GM21423 (cell line): ENCODE data around the gene PLXNA4.

Source experiments
- ATAC-seq: cut with Tn5 transposase; IDR thresholded peaks from one replicate; pipeline ENCODE4 v1.9.1; 2021; ENCODE audit warnings: mild to moderate bottlenecking, moderate library complexity; ENCODE audit not compliant: unreplicated experiment

PLXNA4 gene

DNA sequence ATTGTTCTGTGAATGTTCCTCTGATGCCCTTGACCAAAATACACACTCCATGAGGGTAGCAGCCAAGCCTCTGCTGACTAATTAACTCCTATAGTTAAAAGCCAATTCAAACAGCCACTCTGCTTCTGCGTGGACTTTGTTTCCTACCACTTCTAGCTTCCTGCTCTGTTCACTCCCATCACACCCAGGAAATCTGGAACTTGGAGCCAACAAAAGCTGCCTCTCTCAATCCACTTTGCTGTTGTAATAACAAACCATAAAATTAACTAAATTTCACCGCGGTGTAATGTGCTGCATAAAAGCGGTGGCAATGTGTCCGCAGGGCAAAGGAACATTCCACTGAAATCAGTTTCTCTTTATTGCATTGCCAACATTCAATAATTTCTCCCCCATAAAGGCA lies 239.5 kb downstream of the PLXNA4 start:
- no peak for ATAC-seq

DNA sequence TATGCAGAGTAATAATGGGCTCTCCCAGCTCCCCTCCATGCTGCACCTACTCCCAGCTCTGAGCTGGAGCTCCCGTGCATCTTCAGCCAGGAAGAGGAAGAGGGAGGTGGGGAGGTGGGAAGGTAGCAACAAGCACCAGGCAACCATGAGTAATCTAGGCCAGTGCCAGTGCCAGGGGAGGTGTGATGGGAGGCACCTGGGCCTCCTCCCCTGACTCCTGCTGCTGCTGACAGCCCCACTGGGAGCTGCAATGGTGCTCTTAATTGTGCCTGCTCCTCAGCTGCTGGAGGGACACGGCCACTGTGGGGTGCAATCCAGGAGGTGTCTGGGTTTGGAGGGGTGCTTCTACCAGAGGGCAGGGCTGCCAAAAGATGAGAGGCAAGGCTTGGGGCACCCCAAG lies 243.0 kb downstream of the PLXNA4 start:
- ATAC-seq = no peak

DNA sequence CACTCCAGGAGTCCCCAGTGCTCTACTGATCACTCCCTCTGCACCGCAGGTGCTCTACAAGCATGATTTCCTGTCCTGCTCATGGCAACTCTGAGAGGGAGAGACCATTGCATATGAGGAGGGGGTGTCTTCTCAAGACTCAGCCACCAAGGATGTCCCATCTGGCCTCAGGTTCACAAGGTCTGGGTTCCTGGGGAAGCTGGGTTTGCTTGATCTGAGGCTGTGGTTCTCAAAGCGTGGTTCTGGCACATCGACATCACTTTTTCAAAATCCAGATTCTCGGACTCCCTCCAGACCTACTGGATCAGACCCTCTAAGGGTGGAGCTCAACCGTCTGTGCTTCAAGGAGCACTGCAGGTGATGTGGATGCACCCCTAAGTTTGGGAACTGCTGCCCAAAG lies 247.5 kb downstream of the PLXNA4 start:
- ATAC-seq = no peak

DNA sequence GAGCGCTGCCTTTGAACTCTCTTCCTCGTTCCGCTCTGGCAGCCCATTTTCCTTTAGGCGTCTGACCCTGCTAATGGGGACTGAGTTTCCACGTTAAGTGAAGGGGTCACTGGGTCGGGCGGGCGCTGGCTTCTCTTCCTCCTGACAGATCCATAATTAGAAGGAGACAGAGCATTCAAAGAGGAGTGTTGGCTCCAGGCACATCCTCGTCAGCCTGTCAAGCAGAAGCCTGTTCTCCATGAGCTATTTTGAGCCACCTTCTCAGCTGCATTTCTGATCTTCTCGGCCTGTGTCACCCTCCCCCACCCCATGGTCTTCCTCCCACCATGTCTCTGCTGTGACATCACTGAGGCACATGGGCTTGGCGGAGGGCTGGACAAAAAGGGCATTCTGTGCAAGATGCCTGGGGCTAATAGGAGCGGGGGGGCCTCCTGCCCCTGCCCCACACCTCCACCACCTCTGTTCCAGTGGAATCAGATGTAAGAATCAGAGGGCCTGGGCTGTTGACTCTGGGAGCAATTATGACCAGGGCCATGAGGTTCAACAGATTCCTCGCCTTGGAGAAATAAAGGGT lies 248.1 kb downstream of the PLXNA4 start:
- ATAC-seq = no peak

DNA sequence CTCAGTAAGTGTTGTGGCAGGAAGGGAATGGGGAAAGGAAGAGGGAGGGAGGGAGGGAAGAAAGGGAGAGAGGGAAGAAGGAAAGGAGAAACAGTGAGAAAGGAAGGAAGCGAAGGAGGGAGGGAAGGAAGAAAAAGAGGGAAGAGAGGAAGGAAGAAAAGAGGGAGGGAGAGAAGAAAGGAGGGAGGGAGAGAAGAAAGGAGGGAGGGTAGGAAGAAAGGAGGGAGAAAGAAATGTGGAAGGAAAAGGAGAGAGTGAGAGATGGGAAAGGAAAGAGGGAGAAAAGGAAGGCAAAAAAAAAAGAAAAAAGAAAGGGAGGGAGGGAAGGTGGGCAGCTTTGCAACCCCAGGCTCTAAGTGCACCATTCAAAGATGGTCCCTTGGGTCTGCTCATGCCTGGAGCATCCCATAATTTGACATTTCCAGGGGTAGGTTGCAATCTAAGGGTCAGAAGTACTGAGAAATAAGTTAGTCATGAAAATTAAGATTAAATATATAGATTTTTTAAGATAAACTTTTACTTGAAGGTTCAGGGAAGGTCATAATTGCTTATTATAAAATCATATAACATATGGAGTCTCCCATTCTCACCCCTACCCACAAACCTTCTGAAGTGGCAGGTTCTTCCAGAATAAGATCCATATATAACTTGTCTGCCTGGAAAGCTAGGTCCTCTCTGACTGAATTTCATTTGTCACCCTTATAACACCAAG lies 249.2 kb downstream of the PLXNA4 start:
- no peak for ATAC-seq

DNA sequence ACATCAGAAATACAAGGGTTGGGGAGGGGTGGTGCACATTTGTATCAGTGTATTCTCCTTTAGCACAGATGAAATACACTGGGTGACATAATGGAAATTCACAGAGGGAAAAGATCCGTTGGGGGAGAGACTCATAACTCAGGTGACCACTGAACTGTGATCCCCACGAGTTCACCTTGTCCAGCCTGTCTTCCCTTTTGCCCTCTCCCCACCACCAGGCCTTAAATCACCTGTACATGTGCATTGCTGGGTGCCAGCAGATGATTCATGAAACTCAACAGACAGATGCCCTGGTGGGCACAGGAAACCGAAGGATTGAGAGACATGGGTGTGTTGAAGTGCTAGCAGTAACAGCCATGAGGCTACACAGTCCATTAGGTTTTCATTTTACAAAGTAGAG lies 253.3 kb downstream of the PLXNA4 start:
- no peak for ATAC-seq

DNA sequence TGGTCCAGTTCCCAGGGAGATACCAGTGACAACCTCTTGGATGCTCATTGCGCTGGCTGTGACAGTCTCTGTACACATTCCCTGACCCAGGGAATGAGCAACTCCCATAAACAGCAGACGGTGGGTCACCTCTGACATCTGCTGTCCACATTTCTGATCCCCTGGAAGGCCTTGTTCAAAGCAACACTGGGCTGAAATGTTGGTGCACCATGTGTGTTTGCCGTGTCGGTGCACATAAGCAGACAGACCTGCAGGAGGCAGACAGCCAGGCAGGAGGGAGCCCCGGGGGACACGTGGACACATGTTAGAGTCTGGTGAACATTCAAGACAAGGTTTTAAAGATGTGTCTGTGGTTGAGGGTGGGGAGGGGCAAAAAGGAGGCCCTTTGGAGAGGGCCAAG lies 254.9 kb downstream of the PLXNA4 start:
- ATAC-seq = no peak

DNA sequence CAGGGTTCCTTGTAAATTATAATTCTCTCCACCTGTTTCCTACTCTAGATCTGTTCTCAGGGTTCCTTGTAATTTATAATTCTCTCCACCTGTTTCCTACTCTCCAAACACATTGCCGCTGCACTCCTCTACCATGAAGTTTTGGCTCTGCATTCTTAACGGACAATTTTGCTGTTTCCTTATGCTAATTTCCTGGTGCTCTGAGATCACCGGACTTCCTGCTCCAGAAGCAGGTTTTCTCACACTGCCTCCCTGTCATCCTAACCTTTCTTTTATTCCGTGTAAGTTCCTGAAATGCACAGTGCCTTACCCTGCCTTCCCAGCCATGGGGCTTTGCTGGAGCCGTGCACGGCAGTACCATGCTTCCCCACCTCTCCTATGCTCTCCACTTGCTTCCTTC lies 256.8 kb downstream of the PLXNA4 start:
- no peak for ATAC-seq

DNA sequence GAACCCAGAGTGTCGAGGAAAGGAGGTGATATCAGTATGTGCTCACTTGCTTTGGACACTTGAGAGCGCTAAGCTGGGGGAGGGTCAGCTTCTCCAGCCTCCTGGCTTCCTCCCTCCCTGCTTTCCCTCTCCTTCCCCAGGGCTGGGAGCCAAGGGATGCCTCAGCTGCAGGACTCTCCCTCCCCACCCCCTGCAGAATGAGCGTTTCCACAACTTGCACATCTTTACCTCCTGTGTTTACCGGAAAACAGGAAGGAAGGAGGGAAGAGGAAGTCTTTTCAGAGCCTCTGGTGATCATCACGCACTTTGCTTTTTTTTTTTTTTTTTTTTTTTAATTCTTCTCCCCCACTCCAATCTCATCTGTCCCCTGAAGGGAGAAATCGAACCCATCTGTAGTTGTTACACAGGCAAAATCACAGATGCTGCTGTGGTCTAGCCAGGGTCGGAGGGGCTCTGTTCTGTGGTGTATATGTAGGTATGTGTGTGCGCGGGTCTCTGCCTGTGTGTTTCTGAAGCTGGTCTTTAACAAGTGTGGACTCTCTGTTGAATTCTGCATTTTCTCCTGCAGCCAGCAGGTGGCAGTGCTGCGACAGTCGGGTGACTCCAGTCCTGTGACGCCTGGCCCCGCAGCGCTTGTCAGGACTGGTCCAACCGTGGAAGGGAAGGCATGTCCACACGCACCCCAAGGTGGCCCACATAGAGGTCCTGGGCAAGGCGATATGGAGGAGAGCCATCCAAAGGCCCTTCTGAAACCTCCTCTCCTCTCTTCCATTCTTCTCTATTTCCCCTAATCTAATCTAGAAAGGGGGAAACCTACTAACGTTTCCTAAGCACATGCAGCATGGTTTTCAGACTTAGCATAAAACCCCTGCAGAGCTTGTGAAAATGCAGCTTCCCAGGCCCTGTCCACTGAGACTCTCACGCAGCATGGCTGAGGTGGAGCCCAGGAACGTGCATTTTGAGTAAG lies 257.6 kb downstream of the PLXNA4 start:
- peak; percentile 89 for ATAC-seq

DNA sequence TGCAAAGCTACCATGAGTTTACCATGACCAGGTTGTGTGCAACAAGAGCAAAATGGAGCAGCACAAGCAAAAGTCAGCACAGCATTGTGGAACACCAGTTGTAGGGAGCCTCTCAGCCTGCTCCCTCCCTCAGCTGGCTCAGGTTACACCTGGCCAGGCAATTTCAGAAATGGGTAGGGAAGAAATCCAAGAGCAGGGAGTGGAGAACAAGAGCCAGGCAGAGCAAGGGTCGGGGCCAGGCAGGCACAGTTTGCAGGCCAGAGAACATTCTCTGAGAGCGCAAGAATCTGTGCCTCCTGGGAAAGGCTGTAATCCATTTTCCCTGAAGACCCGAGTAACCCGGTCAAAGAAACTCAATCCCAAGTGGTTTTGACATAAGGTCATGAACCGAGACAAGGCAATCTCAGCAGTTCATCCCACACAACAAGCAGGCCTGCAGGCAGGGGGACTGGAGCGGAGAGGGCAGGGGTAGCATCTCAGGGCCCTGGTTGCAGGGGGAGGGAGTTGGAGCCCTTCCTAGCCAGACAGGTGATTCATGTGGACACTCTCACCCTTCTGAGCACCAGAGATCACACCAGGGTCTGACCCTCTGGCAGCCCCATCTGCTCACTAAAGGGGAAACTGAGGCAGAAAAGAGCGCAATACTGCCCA lies 258.4 kb downstream of the PLXNA4 start:
- ATAC-seq = no peak

DNA sequence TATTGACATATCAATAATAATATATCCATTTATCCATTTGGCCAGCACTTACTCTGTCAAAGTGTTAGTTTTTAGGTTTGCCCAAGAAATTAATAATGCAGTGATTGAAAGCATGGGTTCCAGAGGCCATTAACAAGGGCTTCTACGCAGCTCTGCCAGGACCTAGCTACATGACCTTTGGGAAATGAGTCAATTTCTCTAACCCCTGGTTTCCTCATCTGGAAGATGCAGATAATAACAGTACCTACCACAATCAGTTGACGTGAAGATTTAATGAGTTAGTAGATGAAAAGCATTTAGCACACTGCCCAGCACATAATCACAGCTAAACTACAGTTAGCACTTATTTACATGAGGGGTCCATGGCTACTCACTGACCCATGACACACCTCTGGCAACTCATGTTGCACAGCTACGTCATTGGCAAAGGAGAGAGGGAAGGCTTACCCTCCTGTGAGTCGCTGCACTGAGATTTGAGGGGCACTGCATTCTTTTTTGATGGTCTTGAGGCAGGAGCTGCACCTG lies 263.7 kb downstream of the PLXNA4 start:
- no peak for ATAC-seq

DNA sequence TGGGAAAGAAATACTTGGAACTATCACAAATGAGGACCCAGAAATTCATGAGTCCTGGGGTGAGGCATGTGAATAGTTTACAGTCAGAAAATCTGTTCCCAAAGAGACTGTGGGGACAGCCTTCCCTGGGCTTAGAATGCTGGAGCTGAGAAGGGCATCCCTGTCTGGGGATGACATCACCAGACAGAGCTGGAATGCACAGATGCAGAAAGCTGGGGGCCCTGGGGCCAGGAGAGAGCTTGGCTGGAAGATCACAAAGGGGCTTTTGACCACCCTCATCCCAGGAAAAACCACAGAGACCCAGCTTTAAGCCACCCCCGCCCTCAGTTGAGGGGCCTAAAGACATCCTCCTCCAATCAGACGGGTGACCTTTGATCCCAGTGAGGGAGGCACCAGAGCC lies 264.5 kb downstream of the PLXNA4 start:
- ATAC-seq = no peak

DNA sequence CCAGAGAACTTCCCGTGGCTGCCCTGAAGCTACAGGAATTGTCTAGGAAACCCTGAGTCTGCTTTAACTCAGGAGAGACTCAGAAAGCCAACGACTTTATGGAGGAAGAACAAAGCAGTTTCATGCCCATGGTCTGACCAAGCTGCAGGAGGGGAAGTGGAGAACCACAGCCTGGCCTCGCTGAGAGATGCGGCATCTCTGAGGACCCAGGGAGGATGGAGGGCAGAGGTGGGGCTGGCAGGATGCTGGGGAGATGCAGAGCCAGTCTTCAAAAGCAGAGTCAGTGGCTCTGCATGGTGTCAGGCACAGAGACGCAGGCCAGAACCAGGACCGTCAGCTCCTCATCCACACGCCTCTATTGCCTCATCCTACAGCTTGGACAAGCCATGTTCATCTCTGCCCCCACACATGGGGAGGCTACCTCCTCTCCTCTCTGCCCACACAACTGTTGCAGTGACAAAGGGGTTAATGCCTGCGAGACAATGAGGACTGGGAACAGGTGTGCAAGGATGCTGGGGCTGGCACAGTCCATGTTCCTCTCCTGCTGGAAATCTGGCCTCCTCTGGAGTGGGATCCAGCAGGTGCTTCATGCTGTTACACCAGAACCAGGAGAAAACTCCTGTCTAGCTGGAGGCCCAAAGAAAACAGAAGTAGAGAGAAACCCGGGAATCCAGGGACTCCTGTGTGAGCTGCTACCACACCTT lies 267.0 kb downstream of the PLXNA4 start:
- no peak for ATAC-seq

DNA sequence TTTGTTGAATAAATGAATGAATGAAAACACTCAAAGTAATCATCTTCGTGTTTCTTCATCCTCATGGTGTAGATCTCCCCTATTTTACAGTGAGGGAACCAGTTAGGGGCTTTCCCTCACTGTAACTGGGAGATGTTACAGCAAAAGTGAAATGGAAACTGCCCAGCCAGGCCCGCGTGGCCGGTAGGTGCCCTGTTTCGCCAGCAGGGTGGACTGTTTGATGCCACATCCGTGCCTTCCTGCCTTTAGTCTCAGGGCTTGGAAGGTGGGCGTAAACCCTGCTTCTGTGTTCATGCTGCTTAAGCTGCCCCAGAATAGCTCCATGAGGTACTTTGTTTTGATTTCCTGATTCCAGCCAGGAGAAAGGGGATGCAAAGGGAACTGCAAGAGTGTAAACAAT lies 268.8 kb downstream of the PLXNA4 start:
- no peak for ATAC-seq

DNA sequence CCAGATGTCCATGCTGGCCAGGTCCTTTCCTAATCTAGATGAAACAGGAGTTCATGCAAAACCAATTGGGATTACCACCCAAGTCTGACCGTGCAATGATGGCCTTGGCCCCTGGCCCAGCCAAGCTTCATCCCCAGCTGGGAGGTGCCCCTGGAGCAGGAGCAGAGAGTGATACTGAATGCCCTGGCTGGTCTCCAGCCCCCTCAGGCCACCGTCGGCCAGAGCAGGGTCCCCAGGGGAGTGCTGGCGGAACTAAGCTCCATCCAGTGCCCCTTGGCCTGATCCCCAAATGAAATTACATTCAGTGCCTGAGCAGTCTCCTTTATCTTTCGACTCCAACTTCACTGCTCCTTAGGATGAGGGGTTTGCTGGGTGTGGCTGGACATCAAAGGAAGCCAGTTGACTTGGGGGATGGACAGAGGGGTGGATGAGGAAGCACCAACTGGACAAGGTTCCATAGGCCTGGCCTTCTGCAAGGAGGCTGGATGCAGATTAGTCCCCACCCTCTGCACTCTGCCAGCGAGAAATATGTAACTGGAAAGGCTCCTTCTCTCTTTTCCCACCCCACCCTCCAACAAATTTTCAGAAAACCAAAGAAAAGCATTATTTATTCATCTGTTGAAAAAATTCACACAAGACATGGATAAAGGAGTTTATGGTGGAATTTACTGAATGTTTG lies 275.5 kb downstream of the PLXNA4 start:
- ATAC-seq = no peak

DNA sequence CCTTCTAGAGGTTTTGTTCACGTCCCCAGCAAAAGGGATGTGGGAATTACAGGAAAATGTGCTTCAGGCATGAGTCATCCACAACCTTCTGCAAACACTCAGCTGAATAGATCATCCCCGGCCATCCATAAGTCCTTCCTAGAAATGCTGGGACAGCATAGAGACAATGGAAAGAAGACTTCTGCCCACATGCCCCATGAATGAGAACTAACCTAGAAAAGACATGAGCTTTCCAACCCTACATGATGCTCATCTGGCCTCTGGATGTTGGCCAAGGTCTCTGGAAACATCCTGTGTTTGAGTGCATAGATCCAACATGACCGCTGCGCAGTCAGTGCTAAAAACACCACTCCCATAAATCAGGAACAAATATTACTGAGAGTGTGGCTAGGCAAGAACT lies 277.5 kb downstream of the PLXNA4 start:
- ATAC-seq = no peak

DNA sequence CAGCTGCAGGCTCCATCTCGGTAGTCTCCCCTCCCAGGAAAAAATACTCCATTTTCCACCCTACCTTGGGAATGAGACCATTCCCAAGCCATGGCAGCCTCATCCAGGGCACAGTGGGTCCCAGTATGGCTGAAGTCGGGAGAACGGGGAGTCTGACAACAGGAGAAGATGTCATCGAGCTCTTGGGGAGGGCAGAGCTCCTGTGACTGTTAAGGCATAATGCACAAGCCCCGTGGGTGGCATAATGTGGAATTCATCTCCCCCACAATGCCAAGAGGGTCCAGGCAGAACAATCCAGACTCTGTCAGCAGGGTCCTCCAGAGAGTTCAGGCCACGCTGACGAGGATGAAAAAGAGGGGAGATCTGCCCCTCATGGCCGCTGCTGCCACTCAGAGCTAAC lies 279.4 kb downstream of the PLXNA4 start:
- no peak for ATAC-seq

DNA sequence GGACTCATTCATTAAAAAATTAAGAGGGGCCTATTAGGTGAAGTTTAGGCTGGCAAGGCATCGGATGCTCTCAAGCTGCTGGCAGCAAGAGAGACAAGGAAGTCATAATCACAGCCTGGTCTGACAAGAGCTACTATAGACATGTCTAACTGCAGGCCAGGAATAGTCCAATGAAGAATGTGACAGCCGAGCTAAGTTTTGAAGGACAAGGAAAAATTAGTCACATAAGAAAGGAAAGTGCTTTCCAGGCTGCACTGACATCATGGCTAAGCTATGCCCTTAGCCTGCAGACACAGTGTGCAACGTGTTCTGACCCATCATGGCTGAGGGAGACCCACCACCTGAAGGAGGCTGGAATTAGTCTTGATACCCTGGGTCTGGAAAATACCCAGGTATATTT lies 281.1 kb downstream of the PLXNA4 start:
- no peak for ATAC-seq

DNA sequence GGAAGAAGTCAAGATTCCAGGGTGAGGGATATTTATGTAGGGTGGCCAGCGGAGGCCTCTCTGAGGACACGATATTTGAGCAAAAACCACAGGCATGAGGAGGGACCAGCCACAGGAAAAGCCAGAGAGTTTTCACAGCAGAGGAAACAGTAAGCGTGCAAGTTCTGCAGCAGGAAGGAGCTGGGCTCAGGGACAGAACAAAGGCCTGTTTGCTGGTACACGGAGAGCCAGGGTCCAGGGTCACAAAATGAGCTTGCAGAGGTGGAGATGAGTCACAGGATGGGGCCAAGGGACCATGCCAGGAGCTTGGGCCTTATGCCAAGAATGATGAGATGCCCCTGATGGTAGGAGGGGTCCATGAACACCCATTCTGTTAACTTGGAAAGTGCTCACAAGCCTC lies 283.5 kb downstream of the PLXNA4 start:
- no peak for ATAC-seq

DNA sequence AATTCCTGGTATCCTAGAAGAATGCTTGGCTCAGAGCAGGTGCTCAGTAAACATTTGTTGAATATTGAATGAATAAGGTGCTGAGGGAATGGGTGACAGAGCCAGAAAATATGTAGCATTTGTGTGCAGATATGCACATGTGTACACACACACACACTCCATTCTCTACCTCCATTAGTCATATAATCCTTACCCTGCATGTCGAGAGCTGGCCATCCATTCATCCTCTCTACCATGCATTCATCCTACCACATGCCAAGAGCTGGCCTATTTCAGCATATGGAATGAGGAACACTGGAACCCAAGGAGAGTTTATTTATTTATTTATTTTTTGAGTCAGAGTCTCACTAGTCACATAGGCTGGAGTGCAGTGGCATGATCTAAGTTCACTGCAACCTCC lies 284.8 kb downstream of the PLXNA4 start:
- no peak for ATAC-seq
